Hepatocyte (in vitro differentiated cells): Measurements from ENCODE around the gene DOK1.
A peak's percentile ranks its signal among the peaks of the same experiment; 100 is the strongest.

Experiments
- CTCF ChIP-seq: fragments of 200-600 bp; sonication (generic); IDR thresholded peaks from 2 replicates; pipeline ENCODE4 v1.5.1; 2016; ENCODE audit warnings: antibody characterized with exemption, mild to moderate bottlenecking; ENCODE audit not compliant: poor library complexity
- EZH2phosphoT487 ChIP-seq: fragments of 200-600 bp; sonication (generic); IDR thresholded peaks from one replicate; pipeline ENCODE4 v1.6.1; 2018; ENCODE audit warnings: antibody characterized with exemption, mild to moderate bottlenecking, low read depth, moderate library complexity; ENCODE audit not compliant: unreplicated experiment, severe bottlenecking

- TF ChIP-seq CTCF (no peak), EZH2phosphoT487 (peak; percentile 38)
Measured at GRCh38 chr2:74515981-74516633, 38.4 kb upstream of the DOK1 start.
